ENCODE data around the gene FGL2.

FGL2 gene, protein sequence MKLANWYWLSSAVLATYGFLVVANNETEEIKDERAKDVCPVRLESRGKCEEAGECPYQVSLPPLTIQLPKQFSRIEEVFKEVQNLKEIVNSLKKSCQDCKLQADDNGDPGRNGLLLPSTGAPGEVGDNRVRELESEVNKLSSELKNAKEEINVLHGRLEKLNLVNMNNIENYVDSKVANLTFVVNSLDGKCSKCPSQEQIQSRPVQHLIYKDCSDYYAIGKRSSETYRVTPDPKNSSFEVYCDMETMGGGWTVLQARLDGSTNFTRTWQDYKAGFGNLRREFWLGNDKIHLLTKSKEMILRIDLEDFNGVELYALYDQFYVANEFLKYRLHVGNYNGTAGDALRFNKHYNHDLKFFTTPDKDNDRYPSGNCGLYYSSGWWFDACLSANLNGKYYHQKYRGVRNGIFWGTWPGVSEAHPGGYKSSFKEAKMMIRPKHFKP

DNA sequence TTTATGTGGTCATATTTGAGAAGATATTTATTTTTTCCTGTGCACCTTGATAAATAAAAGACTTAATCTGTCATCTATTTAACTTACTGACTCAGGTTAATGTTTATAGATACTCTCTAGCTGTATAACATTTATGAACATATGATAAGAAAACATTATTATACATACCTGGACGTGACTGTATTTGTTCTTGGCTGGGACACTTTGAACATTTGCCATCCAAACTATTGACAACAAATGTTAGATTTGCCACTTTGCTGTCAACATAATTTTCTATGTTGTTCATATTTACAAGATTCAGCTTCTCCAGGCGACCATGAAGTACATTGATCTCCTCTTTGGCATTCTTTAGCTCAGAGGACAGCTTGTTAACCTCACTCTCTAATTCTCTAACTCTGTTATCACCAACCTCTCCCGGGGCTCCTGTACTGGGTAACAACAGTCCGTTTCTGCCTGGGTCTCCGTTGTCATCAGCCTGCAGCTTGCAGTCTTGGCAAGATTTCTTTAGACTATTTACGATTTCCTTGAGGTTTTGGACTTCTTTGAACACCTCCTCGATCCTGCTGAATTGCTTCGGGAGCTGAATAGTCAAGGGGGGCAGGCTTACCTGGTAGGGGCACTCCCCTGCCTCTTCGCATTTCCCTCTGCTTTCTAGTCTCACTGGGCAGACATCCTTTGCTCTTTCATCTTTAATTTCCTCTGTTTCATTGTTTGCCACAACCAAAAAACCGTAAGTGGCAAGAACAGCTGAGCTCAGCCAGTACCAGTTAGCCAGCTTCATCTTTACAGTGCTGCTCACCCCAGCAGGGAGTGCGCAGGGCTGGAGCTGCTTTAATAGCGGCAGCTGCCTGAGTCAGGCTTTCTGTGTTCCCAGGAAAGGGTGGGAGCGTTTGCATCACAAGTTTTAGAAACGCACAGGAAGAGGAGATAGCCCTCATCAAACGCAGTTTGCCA is at the start of gene FGL2:
TSS of gene FGL2 (minus strand) at position 807 of the 954 bp plus-strand sequence. CDS start at position 781, 26 bp downstream.
- Histone ChIP-seq H3K27me3 (ENCODE audit: insufficient read depth, low read length) (no peaks in the 10 kb centered on the region), H3K4me3 (ENCODE audit: low read depth, low read length) (peak within 1 kb of the TSS; percentile 65), H2AFZ (ENCODE audit: low read length, unreplicated experiment) (peak within 1 kb of the TSS; percentile 32), H3K27ac (ENCODE audit: low read depth, low read length) (no peak within 1 kb of the TSS), H3K79me2 (ENCODE audit: control insufficient read depth, insufficient read depth, low read length, unreplicated experiment) (no peaks in the 10 kb centered on the region), H3K36me3 (ENCODE audit: insufficient read depth, low read length) (no peaks in the 10 kb centered on the region), H3K4me1 (ENCODE audit: control insufficient read depth, insufficient read depth, low read length, unreplicated experiment) (no peaks in the 10 kb centered on the region)

DNA sequence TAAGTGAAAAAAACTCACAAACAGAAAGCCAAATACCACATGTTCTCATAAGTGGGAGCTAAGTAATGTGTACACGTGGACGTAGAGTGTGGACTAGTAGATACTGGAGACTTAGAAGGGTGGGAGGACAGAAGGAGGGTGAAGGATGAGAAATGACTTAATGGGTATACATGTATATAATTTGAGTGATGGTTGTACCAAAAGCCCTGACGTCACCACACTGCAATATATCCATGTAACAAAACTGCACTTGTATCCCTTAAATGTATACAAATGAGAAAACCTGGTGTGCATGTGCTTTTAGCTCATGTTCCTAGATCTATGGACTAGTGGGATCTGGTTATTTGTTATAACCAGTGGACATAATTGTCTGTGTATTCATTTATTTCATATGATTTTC is 48.5 kb upstream of the FGL2 start:
- Histone ChIP-seq H3K4me3 (ENCODE audit: low read depth, low read length) (no peak overlapping the region), H3K27me3 (ENCODE audit: insufficient read depth, low read length) (no peaks in the 10 kb centered on the region)

GRCh38 chr7:77247206-77247850 is 47.7 kb upstream of the FGL2 start:
- Histone ChIP-seq H3K27me3 (ENCODE audit: insufficient read depth, low read length) (no peaks in the 10 kb centered on the region), H3K79me2 (ENCODE audit: control insufficient read depth, insufficient read depth, low read length, unreplicated experiment) (no peaks in the 10 kb centered on the region), H3K36me3 (ENCODE audit: insufficient read depth, low read length) (no peaks in the 10 kb centered on the region), H3K4me1 (ENCODE audit: control insufficient read depth, insufficient read depth, low read length, unreplicated experiment) (peaks cover 24% of the 10 kb centered on the region), H3K4me3 (ENCODE audit: low read depth, low read length) (no peak overlapping the region), H2AFZ (ENCODE audit: low read length, unreplicated experiment) (no peak overlapping the region), H3K27ac (ENCODE audit: low read depth, low read length) (no peak overlapping the region)

More for the DNA sequence above, 48.5 kb upstream of the FGL2 start:
- Histone ChIP-seq H3K27ac (ENCODE audit: low read depth, low read length) (no peak overlapping the region), H2AFZ (ENCODE audit: low read length, unreplicated experiment) (no peak overlapping the region), H3K36me3 (ENCODE audit: insufficient read depth, low read length) (no peaks in the 10 kb centered on the region), H3K4me1 (ENCODE audit: control insufficient read depth, insufficient read depth, low read length, unreplicated experiment) (peaks cover 24% of the 10 kb centered on the region), H3K79me2 (ENCODE audit: control insufficient read depth, insufficient read depth, low read length, unreplicated experiment) (no peaks in the 10 kb centered on the region)

DNA sequence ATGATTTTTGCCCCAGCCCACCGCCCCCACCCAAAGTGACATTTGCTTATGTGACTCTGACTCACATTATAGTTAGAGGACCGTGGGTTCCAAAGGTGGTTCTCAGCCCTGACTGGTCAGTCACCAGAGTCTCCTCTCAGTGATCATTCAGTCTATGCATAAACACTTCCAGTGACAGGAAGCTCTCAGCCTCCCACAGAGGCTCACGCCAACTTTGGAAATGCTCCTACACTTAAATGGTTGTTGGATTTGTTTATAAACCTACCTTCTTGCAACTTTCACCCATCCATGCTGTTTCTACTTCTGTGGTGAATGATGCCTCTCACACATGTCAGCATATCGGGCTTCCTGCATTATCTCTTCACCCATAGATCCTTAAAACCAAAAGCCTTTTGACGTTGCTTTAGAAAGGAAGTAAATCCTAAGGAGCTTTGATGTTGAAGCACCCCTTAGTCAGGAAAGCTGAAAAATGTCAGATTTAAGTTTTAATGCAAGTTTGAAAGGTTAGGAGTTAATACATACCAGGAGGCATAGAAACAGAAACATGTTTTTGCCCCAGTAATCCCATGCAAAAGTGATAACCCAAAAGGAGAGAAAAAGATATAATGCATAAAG is 46.5 kb upstream of the FGL2 start:
- no peak overlapping the region for H3K4me3 ChIP-seq (ENCODE audit: low read depth, low read length)
- H3K27ac ChIP-seq (ENCODE audit: low read depth, low read length): no peak overlapping the region
- no peaks in the 10 kb centered on the region for H3K36me3 ChIP-seq (ENCODE audit: insufficient read depth, low read length)
- H3K4me1 ChIP-seq (ENCODE audit: control insufficient read depth, insufficient read depth, low read length, unreplicated experiment): peaks cover 19% of the 10 kb centered on the region
- H2AFZ ChIP-seq (ENCODE audit: low read length, unreplicated experiment): no peak overlapping the region
- no peaks in the 10 kb centered on the region for H3K79me2 ChIP-seq (ENCODE audit: control insufficient read depth, insufficient read depth, low read length, unreplicated experiment)
- H3K27me3 ChIP-seq (ENCODE audit: insufficient read depth, low read length): no peaks in the 10 kb centered on the region

GRCh38 chr7:77245015-77245755 is 45.6 kb upstream of the FGL2 start:
- Histone ChIP-seq H3K27me3 (ENCODE audit: insufficient read depth, low read length) (no peaks in the 10 kb centered on the region), H3K27ac (ENCODE audit: low read depth, low read length) (peak overlapping the region; percentile 11; the same call in 1 of the 2 replicates), H3K4me3 (ENCODE audit: low read depth, low read length) (no peak overlapping the region), H3K79me2 (ENCODE audit: control insufficient read depth, insufficient read depth, low read length, unreplicated experiment) (no peaks in the 10 kb centered on the region), H2AFZ (ENCODE audit: low read length, unreplicated experiment) (no peak overlapping the region), H3K36me3 (ENCODE audit: insufficient read depth, low read length) (no peaks in the 10 kb centered on the region), H3K4me1 (ENCODE audit: control insufficient read depth, insufficient read depth, low read length, unreplicated experiment) (peaks cover 15% of the 10 kb centered on the region)

DNA sequence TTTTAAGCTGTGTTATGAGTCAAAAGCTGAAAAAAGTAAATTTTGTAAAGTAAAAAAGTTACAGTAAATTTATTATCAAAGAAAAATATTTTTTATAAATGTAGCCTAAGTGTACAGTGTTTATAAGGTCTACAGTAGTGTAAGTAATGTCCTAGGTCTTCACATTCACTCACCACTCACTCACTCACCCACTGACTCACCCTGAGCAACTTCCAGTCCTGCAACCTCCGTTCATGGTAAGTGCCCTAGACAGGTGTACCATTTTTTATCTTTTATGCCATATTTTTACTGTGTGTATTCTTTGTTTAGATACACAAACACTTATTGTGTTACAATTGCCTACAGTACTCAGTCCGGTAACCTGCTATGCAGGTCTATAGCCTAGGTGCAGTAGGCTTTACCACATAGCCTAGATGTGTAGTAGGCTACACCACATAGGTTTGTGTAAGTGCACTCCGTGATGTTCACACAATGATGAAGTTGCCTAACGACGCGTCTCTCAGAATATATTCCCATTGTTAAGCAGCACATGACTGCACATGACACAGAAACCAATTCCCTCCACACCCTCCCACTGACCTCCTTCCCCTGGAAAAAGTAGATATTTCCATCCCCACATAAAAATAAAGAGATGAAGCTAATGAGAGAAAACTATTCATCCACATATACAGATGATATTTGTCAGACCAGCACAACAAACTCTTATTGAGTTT is 44.8 kb upstream of the FGL2 start:
- no peak overlapping the region for H3K4me3 ChIP-seq (ENCODE audit: low read depth, low read length)
- no peak overlapping the region for H2AFZ ChIP-seq (ENCODE audit: low read length, unreplicated experiment)
- H3K79me2 ChIP-seq (ENCODE audit: control insufficient read depth, insufficient read depth, low read length, unreplicated experiment): no peaks in the 10 kb centered on the region
- no peak overlapping the region for H3K27ac ChIP-seq (ENCODE audit: low read depth, low read length)
- H3K4me1 ChIP-seq (ENCODE audit: control insufficient read depth, insufficient read depth, low read length, unreplicated experiment): peaks cover 15% of the 10 kb centered on the region
- no peaks in the 10 kb centered on the region for H3K27me3 ChIP-seq (ENCODE audit: insufficient read depth, low read length)
- no peaks in the 10 kb centered on the region for H3K36me3 ChIP-seq (ENCODE audit: insufficient read depth, low read length)

DNA sequence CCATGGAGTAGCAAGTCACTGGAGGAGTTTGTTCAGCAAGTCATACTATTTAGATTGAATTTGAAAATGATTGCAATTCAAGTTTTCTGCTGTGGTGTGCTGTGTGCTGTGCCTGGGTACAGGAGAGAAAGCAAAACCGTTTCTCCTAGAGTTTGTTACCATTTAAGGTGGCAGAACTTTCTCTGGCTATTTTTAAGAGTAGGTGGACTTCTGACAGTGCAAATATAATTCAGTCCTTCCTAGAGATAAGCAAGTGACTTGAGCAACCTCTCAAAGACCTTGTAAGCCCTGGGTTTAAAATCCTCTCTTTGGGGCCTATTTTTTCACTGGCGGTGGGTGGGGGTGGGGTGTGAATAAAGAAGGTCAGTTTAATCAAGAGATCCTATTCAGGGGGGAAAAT is 42.9 kb upstream of the FGL2 start:
- peaks cover 15% of the 10 kb centered on the region for H3K4me1 ChIP-seq (ENCODE audit: control insufficient read depth, insufficient read depth, low read length, unreplicated experiment)
- no peak overlapping the region for H3K4me3 ChIP-seq (ENCODE audit: low read depth, low read length)
- H3K36me3 ChIP-seq (ENCODE audit: insufficient read depth, low read length): no peaks in the 10 kb centered on the region
- no peaks in the 10 kb centered on the region for H3K27me3 ChIP-seq (ENCODE audit: insufficient read depth, low read length)
- H2AFZ ChIP-seq (ENCODE audit: low read length, unreplicated experiment): no peak overlapping the region
- H3K79me2 ChIP-seq (ENCODE audit: control insufficient read depth, insufficient read depth, low read length, unreplicated experiment): no peaks in the 10 kb centered on the region
- no peak overlapping the region for H3K27ac ChIP-seq (ENCODE audit: low read depth, low read length)

- H3K36me3 ChIP-seq (ENCODE audit: insufficient read depth, low read length): no peaks in the 10 kb centered on the region
- H3K4me1 ChIP-seq (ENCODE audit: control insufficient read depth, insufficient read depth, low read length, unreplicated experiment): peaks cover 15% of the 10 kb centered on the region
- H2AFZ ChIP-seq (ENCODE audit: low read length, unreplicated experiment): no peak overlapping the region
These were observed 42.4 kb upstream of the FGL2 start for GRCh38 chr7:77242068-77242467.

DNA sequence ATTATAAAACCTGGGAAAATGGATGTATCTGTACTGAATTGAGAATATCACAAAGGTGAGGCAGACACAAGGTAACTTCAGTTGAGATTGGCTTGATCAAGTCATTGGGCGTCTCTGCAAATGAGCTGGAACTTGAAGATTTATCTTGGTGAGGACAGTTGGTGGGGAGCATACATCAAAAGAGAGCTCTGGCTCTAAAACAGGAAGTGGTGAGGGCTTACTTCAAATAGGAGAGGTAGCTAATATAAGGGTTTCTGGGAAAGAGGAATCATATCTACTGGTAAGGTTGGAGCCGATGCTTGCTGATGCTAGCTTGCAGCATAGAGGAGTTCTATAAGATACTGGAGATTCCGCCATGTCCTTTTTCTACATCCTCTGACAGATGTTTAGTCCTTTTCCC is 39.9 kb upstream of the FGL2 start:
- Histone ChIP-seq H3K4me1 (ENCODE audit: control insufficient read depth, insufficient read depth, low read length, unreplicated experiment) (no peaks in the 10 kb centered on the region), H3K36me3 (ENCODE audit: insufficient read depth, low read length) (no peaks in the 10 kb centered on the region), H3K79me2 (ENCODE audit: control insufficient read depth, insufficient read depth, low read length, unreplicated experiment) (no peaks in the 10 kb centered on the region), H3K4me3 (ENCODE audit: low read depth, low read length) (no peak overlapping the region), H2AFZ (ENCODE audit: low read length, unreplicated experiment) (no peak overlapping the region), H3K27me3 (ENCODE audit: insufficient read depth, low read length) (no peaks in the 10 kb centered on the region), H3K27ac (ENCODE audit: low read depth, low read length) (no peak overlapping the region)

More at GRCh38 chr7:77242068-77242467, 42.4 kb upstream of the FGL2 start:
- Histone ChIP-seq H3K4me3 (ENCODE audit: low read depth, low read length) (no peak overlapping the region), H3K27me3 (ENCODE audit: insufficient read depth, low read length) (no peaks in the 10 kb centered on the region), H3K79me2 (ENCODE audit: control insufficient read depth, insufficient read depth, low read length, unreplicated experiment) (no peaks in the 10 kb centered on the region), H3K27ac (ENCODE audit: low read depth, low read length) (no peak overlapping the region)

Measured in ACC112 (cell line).